OCI-LY7 (cell line): ENCODE results near the gene MGRN1. TPM values are rescaled to one million over a fixed set of nuclear protein-coding genes. Genes with fewer than 3 reads are reported as not detected.

Source experiments
- BruUV-seq: library from RNA; stranded (reverse); fragments of 400-500 nt; replicated peaks from 2 replicates; lab custom pipeline; 2021; lab: Mats Ljungman, UMichigan
- CTCF ChIA-PET: fragments of 300-600 bp; sonication (Branson Sonifier 250); formaldehyde crosslinking; loops from one replicate; lab custom pipeline; 2022; ENCODE audit warnings: antibody characterized with exemption; ENCODE audit not compliant: unreplicated experiment; lab: Charles Lee
- POLR2A ChIA-PET: fragments of 300-600 bp; sonication (Branson Sonifier 250); formaldehyde crosslinking; loops from one replicate; lab custom pipeline; 2022; ENCODE audit warnings: antibody characterized with exemption; lab: Charles Lee
- DNase-seq: peaks from one replicate; pipeline ENCODE4 v3.0.0-alpha.2; 2015; ENCODE audit warnings: low spot score
- H2AFZ ChIP-seq: fragments of 200-600 bp; sonication (generic), shearing (Covaris generic); 2 replicates; pipeline ENCODE4 v1.6.1; 2014; ENCODE audit warnings: mild to moderate bottlenecking, antibody characterized with exemption, low read length, moderate library complexity
- H3K27ac ChIP-seq: fragments of 200-600 bp; sonication (generic); 2 replicates; pipeline ENCODE4 v1.5.1; 2014; ENCODE audit warnings: mixed run types, low read depth, mild to moderate bottlenecking, moderate library complexity, low read length, inconsistent platforms; ENCODE audit not compliant: poor library complexity, severe bottlenecking
- H3K36me3 ChIP-seq: fragments of 200-600 bp; sonication (generic); 2 replicates; pipeline ENCODE4 v1.6.1; 2014; ENCODE audit warnings: mild to moderate bottlenecking, antibody characterized with exemption, low read length, moderate library complexity, mixed read lengths; ENCODE audit not compliant: insufficient read depth
- H3K4me1 ChIP-seq: fragments of 200-600 bp; sonication (generic); 2 replicates; pipeline ENCODE4 v1.5.1; 2014; ENCODE audit warnings: mild to moderate bottlenecking, low read length; ENCODE audit not compliant: insufficient read depth, poor library complexity, severe bottlenecking
- H3K4me2 ChIP-seq: fragments of 200-600 bp; sonication (generic); 2 replicates; pipeline ENCODE4 v1.6.1; 2014; ENCODE audit warnings: mild to moderate bottlenecking, low read length
- H3K4me3 ChIP-seq: fragments of 200-600 bp; sonication (generic); 2 replicates; pipeline ENCODE4 v1.5.1; 2014; ENCODE audit warnings: mild to moderate bottlenecking, low read depth, low read length; ENCODE audit not compliant: poor library complexity, severe bottlenecking
- H3K79me2 ChIP-seq: fragments of 200-600 bp; sonication (generic); 2 replicates; pipeline ENCODE4 v1.6.1; 2016; ENCODE audit warnings: low read depth, mild to moderate bottlenecking, low read length, moderate library complexity, mixed read lengths; ENCODE audit not compliant: insufficient read depth
- H3K9me2 ChIP-seq: fragments of 200-600 bp; sonication (generic); 2 replicates; pipeline ENCODE4 v1.6.1; 2016; ENCODE audit warnings: mild to moderate bottlenecking, low read length, mixed read lengths; ENCODE audit not compliant: insufficient read depth
- H3K9me3 ChIP-seq: fragments of 200-600 bp; sonication (generic); 2 replicates; pipeline ENCODE4 v1.6.1; 2014; ENCODE audit warnings: mild to moderate bottlenecking, mixed run types, low read length, mixed read lengths
- H4K20me1 ChIP-seq: fragments of 200-600 bp; sonication (generic); 2 replicates; pipeline ENCODE4 v1.6.1; 2014; ENCODE audit warnings: mild to moderate bottlenecking, antibody characterized with exemption, low read length, moderate library complexity, mixed read lengths; ENCODE audit not compliant: insufficient read depth
- CTCF ChIP-seq: fragments of 200-600 bp; sonication (generic); conservative IDR thresholded peaks from 2 replicates; pipeline ENCODE4 v1.5.1; 2014; ENCODE audit warnings: mild to moderate bottlenecking, antibody characterized with exemption, low read length, moderate library complexity, mixed read lengths
- EZH2phosphoT487 ChIP-seq: fragments of 200-600 bp; sonication (generic); IDR thresholded peaks from 2 replicates; pipeline ENCODE4 v1.6.1; 2018; ENCODE audit warnings: low read depth, borderline replicate concordance, mild to moderate bottlenecking, mixed run types, antibody characterized with exemption, low read length, moderate library complexity, mixed read lengths
- intact Hi-C: fragments of 100-400 bp; cut with micrococcal nuclease; formaldehyde crosslinking; loops from one replicate; pipeline ENCODE4 v1.10.0; 2022; ENCODE audit not compliant: unreplicated experiment
- total RNA-seq, 2 experiments: library from RNA; depleted of rRNA in 1 of 2; stranded (reverse); fragments of >200 nt in 1 of 2; shearing (Covaris generic) in 1 of 2; gene quantifications; 2 replicates each; pipeline ENCODE4 v1.2.3, GENCODE V29; 2014 to 2022

Gene MGRN1
- total RNA-seq, 2 experiments from 2014 or later, result 14.1 to 43.1 TPM

GRCh38 chr16:4675864-4676786, 51.5 kb downstream of the MGRN1 start:
- no peak overlapping the region for H3K27ac ChIP-seq
- no peak for DNase-seq
- ChIA-PET POLR2A (no interaction called here), CTCF (no interaction called here)
- no peaks in the 10 kb centered on the region for H4K20me1 ChIP-seq
- H3K4me1 ChIP-seq, result no peaks in the 10 kb centered on the region
- BruUV-seq, result no TSS peak
- no peak overlapping the region for H2AFZ ChIP-seq
- H3K79me2 ChIP-seq, result no peaks in the 10 kb centered on the region
- no peak overlapping the region for H3K4me3 ChIP-seq
- H3K4me2 ChIP-seq, result no peak overlapping the region
- H3K36me3 ChIP-seq, result no peaks in the 10 kb centered on the region
- TF ChIP-seq CTCF (no peak), EZH2phosphoT487 (no peak)
- intact Hi-C loops, result no loop called here
- no peaks in the 10 kb centered on the region for H3K9me2 ChIP-seq
- H3K9me3 ChIP-seq, result no peaks in the 10 kb centered on the region

- H3K9me2 ChIP-seq, result no peaks in the 10 kb centered on the region
- TF ChIP-seq CTCF (no peak), EZH2phosphoT487 (no peak)
- H3K4me3 ChIP-seq, result no peak overlapping the region
- POLR2A ChIA-PET, result no interaction called here
- intact Hi-C loops, result no loop called here
- H3K36me3 ChIP-seq, result no peaks in the 10 kb centered on the region
- no peak for DNase-seq
- H3K27ac ChIP-seq, result no peak overlapping the region
- H3K9me3 ChIP-seq, result no peaks in the 10 kb centered on the region
- no peak overlapping the region for H2AFZ ChIP-seq
- no peak overlapping the region for H3K4me2 ChIP-seq
- no TSS peak for BruUV-seq
- no peaks in the 10 kb centered on the region for H3K79me2 ChIP-seq
- no peaks in the 10 kb centered on the region for H4K20me1 ChIP-seq
- H3K4me1 ChIP-seq, result no peaks in the 10 kb centered on the region
- CTCF ChIA-PET, result no interaction called here
Measured at GRCh38 chr16:4676831-4677230, 52.2 kb downstream of the MGRN1 start.

- ChIA-PET POLR2A (no interaction called here), CTCF (no interaction called here)
- no peak overlapping the region for H3K27ac ChIP-seq
- H3K4me3 ChIP-seq, result no peak overlapping the region
- BruUV-seq, result no TSS peak
- no peak for DNase-seq
- H3K9me2 ChIP-seq, result no peaks in the 10 kb centered on the region
- no peaks in the 10 kb centered on the region for H4K20me1 ChIP-seq
- intact Hi-C loops, result no loop called here
- H2AFZ ChIP-seq, result no peak overlapping the region
- H3K36me3 ChIP-seq, result no peaks in the 10 kb centered on the region
- H3K79me2 ChIP-seq, result no peaks in the 10 kb centered on the region
- no peaks in the 10 kb centered on the region for H3K4me1 ChIP-seq
- no peaks in the 10 kb centered on the region for H3K9me3 ChIP-seq
- no peak for TF ChIP-seq EZH2phosphoT487
- no peak for TF ChIP-seq CTCF
- H3K4me2 ChIP-seq, result no peak overlapping the region
Measured at GRCh38 chr16:4677390-4677789, 52.8 kb downstream of the MGRN1 start.
